T-helper 2 cell treated with Interferon-gamma antibody and Interleukin-4, amounts not matched to agents 5 μg/mL and 100 μg/mL, for 36 hours (primary cell): ENCODE results near the gene GANAB.
"Not testable (repeated sequence)": the region's sequence is repeated elsewhere in the genome, so short reads cannot be mapped to it uniquely, and the experiment has no call there.

Source experiments
- DNase-seq: peaks from one replicate; pipeline ENCODE4 v3.0.0; 2021; ENCODE audit warnings: low spot score
- H3K27ac Mint-ChIP-seq: one replicate; pipeline ENCODE4 v1.8.0; 2021; ENCODE audit warnings: mild to moderate bottlenecking, mixed read lengths
- H3K27me3 Mint-ChIP-seq: one replicate; pipeline ENCODE4 v1.8.0; 2021; ENCODE audit warnings: low read depth, mixed read lengths
- H3K36me3 Mint-ChIP-seq: one replicate; pipeline ENCODE4 v1.8.0; 2021; ENCODE audit warnings: low read depth, mixed read lengths
- H3K4me1 Mint-ChIP-seq: one replicate; pipeline ENCODE4 v1.8.0; 2021; ENCODE audit warnings: low read depth, mixed read lengths
- H3K4me3 Mint-ChIP-seq: one replicate; pipeline ENCODE4 v1.8.0; 2022; ENCODE audit warnings: mild to moderate bottlenecking, moderate library complexity, mixed read lengths
- H3K9me3 Mint-ChIP-seq: one replicate; pipeline ENCODE4 v1.8.0; 2021; ENCODE audit warnings: mixed read lengths

GANAB gene

DNA sequence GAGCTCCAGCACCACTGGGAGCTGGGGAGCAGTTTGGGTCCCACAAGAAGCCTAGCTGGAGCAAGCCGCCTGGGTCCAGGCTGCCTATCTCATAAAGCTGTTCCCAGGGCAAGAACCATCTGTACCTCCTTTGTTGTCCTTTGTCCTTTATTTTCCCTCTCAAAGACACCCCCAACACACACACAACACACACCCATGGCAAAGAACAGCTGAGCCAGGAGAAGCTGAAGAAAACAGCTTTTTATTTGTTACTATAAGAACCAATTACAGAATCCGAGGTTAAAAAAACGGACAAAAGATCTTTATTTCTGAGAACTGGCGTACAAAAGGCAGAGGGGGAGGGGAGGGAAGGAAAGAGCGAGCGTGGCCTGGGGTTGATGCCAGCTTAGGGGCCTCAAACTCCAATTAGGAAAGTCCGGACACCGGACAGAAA lies 53.4 kb downstream of the GANAB start:
- no peaks in the 10 kb centered on the region for H3K9me3 Mint-ChIP-seq
- H3K36me3 Mint-ChIP-seq: peaks cover 60% of the 10 kb centered on the region
- H3K4me3 Mint-ChIP-seq: peak overlapping the region; percentile 100
- no peak for DNase-seq
- peaks cover 37% of the 10 kb centered on the region for H3K4me1 Mint-ChIP-seq
- H3K27ac Mint-ChIP-seq: peak overlapping the region; percentile 75
- H3K27me3 Mint-ChIP-seq: no peaks in the 10 kb centered on the region

GRCh38 chr11:62592146-62592815 lies 54.1 kb downstream of the GANAB start:
- Mint-ChIP-seq H3K36me3 (peaks cover 54% of the 10 kb centered on the region), H3K9me3 (no peaks in the 10 kb centered on the region), H3K4me1 (peaks cover 33% of the 10 kb centered on the region), H3K4me3 (peak overlapping the region; percentile 100), H3K27ac (peak overlapping the region; percentile 96), H3K27me3 (no peaks in the 10 kb centered on the region)
- DNase-seq: no peak

DNA sequence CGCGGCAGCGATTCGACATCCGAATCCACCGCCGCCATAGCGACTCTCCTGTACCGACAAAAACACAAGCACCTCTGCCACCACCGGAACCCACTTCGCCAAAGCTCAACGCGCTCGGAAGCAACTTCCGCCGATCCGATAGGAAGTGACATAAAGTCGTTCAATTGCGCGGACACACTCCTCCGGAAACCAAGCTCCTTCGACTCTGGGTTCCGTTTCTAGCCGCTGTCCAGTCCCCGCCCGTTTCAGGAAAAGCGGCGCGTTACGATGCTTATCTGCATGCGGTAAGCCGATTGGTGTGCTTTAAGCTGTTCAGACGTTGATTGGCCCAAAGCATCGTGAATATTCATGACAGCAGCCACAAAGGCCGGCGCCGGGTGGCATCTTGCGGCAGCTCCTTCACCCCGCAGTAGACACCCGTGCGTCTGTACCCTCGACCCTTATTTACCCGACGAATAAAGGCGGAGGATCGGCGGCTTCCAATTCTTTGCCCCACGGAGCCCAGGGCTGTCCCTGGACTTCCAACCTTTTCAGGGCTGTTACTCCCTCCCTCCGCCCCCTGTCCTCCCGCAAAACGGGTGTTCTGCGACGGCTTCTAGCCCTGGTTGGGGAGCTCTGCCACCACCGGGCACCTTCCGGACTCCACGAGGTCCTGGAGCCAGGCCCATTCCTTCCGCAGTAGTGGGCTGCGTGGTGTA lies 54.8 kb downstream of the GANAB start, which contains the start of gene TUT1:
Gene TUT1, minus strand, starts transcription at position 76 of the 698 bp plus-strand sequence. Its CDS starts 38 bp downstream, at position 38.
- H3K27me3 Mint-ChIP-seq: no peaks in the 10 kb centered on the region
- peak; percentile 97 for DNase-seq
- H3K4me3 Mint-ChIP-seq: peak within 1 kb of the TSS; percentile 100
- H3K4me1 Mint-ChIP-seq: peaks cover 31% of the 10 kb centered on the region
- peak within 1 kb of the TSS; percentile 96 for H3K27ac Mint-ChIP-seq
- no peaks in the 10 kb centered on the region for H3K9me3 Mint-ChIP-seq
- peaks cover 50% of the 10 kb centered on the region for H3K36me3 Mint-ChIP-seq

GRCh38 chr11:62588966-62589637 lies 57.3 kb downstream of the GANAB start:
- Mint-ChIP-seq H3K4me1 (peaks cover 27% of the 10 kb centered on the region), H3K36me3 (peaks cover 34% of the 10 kb centered on the region), H3K9me3 (no peaks in the 10 kb centered on the region), H3K27ac (no peak overlapping the region), H3K27me3 (no peaks in the 10 kb centered on the region), H3K4me3 (peak overlapping the region; percentile 43)
- DNase-seq: no peak

- H3K36me3 Mint-ChIP-seq: peaks cover 26% of the 10 kb centered on the region
- not testable (repeated sequence) for H3K4me3 Mint-ChIP-seq, H3K27me3 Mint-ChIP-seq, H3K27ac Mint-ChIP-seq, DNase-seq, H3K9me3 Mint-ChIP-seq, H3K4me1 Mint-ChIP-seq
Observed at GRCh38 chr11:62585356-62585755, 61.1 kb downstream of the GANAB start.

- H3K4me3 Mint-ChIP-seq, H3K9me3 Mint-ChIP-seq, H3K4me1 Mint-ChIP-seq, H3K27me3 Mint-ChIP-seq, DNase-seq: not testable (repeated sequence)
- Mint-ChIP-seq H3K36me3 (peaks cover 32% of the 10 kb centered on the region), H3K27ac (peak overlapping the region; percentile 8)
Observed at GRCh38 chr11:62581735-62582134, 64.7 kb downstream of the GANAB start.

DNA sequence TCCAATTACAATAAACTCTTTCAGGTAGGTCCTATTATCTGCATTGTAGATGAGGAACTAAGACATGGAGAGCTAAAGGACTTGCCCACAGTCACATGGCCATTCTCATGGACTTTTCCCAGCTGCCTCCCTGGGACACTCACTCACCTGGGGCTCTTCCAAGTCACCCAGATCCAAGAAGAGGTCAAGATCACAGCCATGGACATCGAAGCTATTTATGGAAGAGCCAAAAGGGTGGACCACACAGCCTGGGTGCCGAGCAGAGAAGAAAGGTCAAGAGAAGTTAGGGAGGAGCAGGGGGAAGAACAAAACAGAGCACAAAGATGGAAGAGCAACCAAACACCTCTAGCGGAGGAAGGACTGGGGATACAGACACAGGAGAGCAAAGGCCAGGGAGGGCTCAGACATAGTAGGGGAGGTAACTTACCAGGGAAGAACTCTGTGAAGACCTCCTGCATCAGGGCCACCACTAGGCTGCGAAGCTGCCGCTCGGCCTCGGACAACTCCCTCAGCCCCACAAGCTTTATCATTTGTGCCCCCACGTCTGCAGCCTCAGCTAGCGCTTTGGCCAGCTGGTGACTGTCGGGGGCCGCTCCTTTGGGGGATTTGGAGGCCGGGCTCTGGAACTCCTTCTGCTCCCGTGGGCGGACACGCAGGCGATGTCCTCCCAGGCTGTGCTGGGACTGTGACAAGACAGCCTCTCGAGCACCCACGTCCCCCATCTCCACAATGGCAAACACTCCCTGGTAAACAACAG lies 65.3 kb downstream of the GANAB start:
- H3K27ac Mint-ChIP-seq: peak overlapping the region; percentile 8
- H3K36me3 Mint-ChIP-seq: peaks cover 34% of the 10 kb centered on the region
- no peak overlapping the region for H3K4me3 Mint-ChIP-seq
- no peaks in the 10 kb centered on the region for H3K27me3 Mint-ChIP-seq
- no peaks in the 10 kb centered on the region for H3K9me3 Mint-ChIP-seq
- H3K4me1 Mint-ChIP-seq: peaks cover 1% of the 10 kb centered on the region
- no peak for DNase-seq

GRCh38 chr11:62579252-62579651 lies 67.2 kb downstream of the GANAB start:
- H3K27ac Mint-ChIP-seq: no peak overlapping the region
- H3K36me3 Mint-ChIP-seq: peaks cover 35% of the 10 kb centered on the region
- no peaks in the 10 kb centered on the region for H3K9me3 Mint-ChIP-seq
- H3K4me3 Mint-ChIP-seq: no peak overlapping the region
- no peaks in the 10 kb centered on the region for H3K27me3 Mint-ChIP-seq
- no peak for DNase-seq
- H3K4me1 Mint-ChIP-seq: peaks cover 12% of the 10 kb centered on the region

DNA sequence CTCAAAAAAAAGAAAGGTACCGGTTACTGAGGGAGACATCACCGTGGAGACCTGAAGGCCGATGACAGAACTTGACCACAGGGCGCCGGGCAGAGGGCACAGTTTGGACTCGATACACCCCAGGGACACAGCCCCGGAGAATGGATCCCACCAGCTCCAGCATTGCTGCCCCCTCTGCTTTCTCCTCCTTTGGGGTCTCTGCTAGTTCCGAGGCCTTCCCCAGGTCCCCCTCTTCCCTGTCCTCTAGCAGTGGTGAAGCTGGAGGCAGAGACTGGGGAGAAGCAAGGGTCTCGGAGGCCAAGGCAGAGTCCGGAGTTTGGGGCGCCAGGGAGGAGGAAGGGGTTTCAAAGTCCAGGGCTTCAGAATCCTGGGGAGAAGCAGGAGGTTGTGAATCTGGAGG lies 67.9 kb downstream of the GANAB start:
- no peak for DNase-seq
- Mint-ChIP-seq H3K9me3 (no peaks in the 10 kb centered on the region), H3K4me1 (peaks cover 12% of the 10 kb centered on the region), H3K27ac (no peak overlapping the region), H3K27me3 (no peaks in the 10 kb centered on the region), H3K36me3 (peaks cover 30% of the 10 kb centered on the region), H3K4me3 (no peak overlapping the region)

DNA sequence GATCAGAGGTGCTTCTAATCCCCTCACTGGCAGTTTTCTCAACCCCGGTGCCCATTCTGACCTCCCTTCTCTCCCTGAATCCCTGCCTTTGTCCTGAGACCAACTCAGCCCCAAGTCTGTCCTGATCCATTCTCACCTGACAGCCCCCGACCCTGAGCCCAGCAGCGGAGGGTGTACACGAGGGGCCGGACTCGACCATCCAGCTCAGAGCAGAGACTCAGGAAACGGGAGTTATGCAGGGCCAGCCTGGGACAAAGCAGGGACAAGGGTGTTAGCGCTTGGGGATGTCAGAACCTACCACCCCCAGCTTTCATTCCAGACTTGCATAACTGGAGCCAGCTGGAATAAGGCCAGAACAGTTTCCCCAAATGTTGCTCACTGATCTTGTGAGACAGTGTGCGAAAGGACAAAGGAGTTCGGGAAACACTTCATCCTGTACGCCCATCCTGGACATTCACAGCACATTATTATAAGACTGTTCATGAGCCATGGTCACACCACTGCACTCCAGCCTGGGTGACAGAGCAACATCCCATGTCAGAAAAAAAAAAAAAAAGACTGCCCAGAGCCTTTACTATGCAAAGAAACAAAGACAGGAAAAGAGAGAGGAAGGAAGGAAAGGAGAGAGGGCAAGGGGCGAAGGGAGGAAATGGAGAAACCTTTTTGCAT lies 69.2 kb downstream of the GANAB start:
- peak overlapping the region; percentile 42 for H3K27ac Mint-ChIP-seq

DNA sequence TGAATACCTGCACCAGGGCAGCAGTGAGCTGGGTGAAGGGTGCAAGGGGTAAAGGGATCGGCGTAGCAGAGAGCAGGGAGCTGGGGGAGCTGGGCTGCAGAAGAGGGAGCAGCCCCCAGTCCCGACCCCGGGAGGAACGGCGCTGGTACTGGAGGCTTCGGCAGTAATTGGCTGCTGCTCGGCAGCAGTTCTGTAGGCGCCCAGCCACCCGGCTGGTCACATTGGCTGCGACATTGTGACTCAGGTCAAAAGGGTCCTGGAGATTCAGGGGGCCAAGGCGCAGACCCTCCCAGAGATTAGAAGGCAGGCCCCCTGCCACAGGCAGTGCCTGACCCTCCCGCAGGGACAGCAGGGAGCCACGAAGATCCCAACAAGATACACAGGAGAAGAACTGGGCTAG lies 70.6 kb downstream of the GANAB start:
- no peaks in the 10 kb centered on the region for H3K9me3 Mint-ChIP-seq
- DNase-seq: no peak
- H3K4me3 Mint-ChIP-seq: peak overlapping the region; percentile 76
- H3K36me3 Mint-ChIP-seq: peaks cover 48% of the 10 kb centered on the region
- peak overlapping the region; percentile 81 for H3K27ac Mint-ChIP-seq
- H3K4me1 Mint-ChIP-seq: peaks cover 34% of the 10 kb centered on the region
- H3K27me3 Mint-ChIP-seq: no peaks in the 10 kb centered on the region

More for the DNA sequence above, 69.2 kb downstream of the GANAB start:
- Mint-ChIP-seq H3K9me3 (no peaks in the 10 kb centered on the region), H3K4me3 (no peak overlapping the region), H3K36me3 (peaks cover 41% of the 10 kb centered on the region), H3K4me1 (peaks cover 21% of the 10 kb centered on the region), H3K27me3 (no peaks in the 10 kb centered on the region)
- DNase-seq: no peak

GRCh38 chr11:62575156-62575555 lies 71.3 kb downstream of the GANAB start:
- Mint-ChIP-seq H3K4me3 (peak overlapping the region; percentile 97), H3K9me3 (no peaks in the 10 kb centered on the region), H3K27ac (peak overlapping the region; percentile 91), H3K4me1 (peaks cover 37% of the 10 kb centered on the region), H3K27me3 (no peaks in the 10 kb centered on the region), H3K36me3 (peaks cover 51% of the 10 kb centered on the region)
- no peak for DNase-seq
